Peyer's patch (tissue), 4 donors: ENCODE measurements around the gene NDST3.

ENCODE experiments used
- POLR2A ChIP-seq, 2 donors: fragments of 450-650 bp; IDR thresholded peaks; one replicate each; pipeline ENCODE4 v1.5.1; 2017; ENCODE audit warnings: antibody characterized with exemption in 2 of 2, mild to moderate bottlenecking in 2 of 2, moderate library complexity in 2 of 2
- TF ChIP-seq, protein P1 (sequence below), 6 experiments: fragments of 450-650 bp in 4 of 6; fragments of 200-600 bp in 2 of 6; sonication (generic) in 1 of 6; IDR thresholded peaks; one replicate each; pipeline ENCODE4 v1.5.1; 2017 to 2019; ENCODE audit warnings: antibody characterized with exemption in 6 of 6, mild to moderate bottlenecking in 3 of 6, moderate library complexity in 1 of 6

DNA sequence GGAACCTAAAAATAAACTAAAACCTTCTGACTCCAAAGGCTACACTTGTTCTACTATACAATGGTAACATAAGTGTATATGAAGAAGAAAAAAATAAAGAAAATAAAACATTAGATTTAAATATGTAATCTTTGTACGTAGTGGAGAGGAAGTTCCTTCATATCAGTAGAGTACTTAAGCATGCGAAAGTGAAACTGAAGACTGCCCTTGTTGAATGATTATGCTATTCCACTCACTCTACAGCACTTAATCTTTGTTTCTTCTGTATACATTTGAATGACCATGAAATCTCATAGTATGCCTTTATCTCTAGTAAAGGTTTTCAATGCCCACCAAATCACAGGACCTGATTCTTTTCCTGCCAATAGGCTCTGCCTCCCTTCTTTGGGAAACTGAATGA lies 78.9 kb downstream of the NDST3 start:
- TF ChIP-seq, protein P1, sequence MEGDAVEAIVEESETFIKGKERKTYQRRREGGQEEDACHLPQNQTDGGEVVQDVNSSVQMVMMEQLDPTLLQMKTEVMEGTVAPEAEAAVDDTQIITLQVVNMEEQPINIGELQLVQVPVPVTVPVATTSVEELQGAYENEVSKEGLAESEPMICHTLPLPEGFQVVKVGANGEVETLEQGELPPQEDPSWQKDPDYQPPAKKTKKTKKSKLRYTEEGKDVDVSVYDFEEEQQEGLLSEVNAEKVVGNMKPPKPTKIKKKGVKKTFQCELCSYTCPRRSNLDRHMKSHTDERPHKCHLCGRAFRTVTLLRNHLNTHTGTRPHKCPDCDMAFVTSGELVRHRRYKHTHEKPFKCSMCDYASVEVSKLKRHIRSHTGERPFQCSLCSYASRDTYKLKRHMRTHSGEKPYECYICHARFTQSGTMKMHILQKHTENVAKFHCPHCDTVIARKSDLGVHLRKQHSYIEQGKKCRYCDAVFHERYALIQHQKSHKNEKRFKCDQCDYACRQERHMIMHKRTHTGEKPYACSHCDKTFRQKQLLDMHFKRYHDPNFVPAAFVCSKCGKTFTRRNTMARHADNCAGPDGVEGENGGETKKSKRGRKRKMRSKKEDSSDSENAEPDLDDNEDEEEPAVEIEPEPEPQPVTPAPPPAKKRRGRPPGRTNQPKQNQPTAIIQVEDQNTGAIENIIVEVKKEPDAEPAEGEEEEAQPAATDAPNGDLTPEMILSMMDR (IDR thresholded peaks at IDR 0.05): no peak
- TF ChIP-seq POLR2A (IDR thresholded peaks at IDR 0.05): no peak
